Umbilical cord (tissue), 2 donors: Measurements from ENCODE around the gene GALK1. TPM values are rescaled to one million over a fixed set of nuclear protein-coding genes. Genes with fewer than 3 reads are reported as not detected.

ENCODE experiments used
- DNase-seq: peaks from one replicate; pipeline ENCODE4 v3.0.0-alpha.2; 2015; ENCODE audit warnings: low spot score
- total RNA-seq: library from RNA; depleted of rRNA; stranded (reverse); fragments of >200 nt; gene quantifications from one replicate; pipeline ENCODE4 v1.2.3, GENCODE V29; 2014; ENCODE audit warnings: low replicate concordance; ENCODE audit not compliant: insufficient read depth

The GALK1 gene
- total RNA-seq, 1 donor from 2014 or later = 31.5 TPM

DNA sequence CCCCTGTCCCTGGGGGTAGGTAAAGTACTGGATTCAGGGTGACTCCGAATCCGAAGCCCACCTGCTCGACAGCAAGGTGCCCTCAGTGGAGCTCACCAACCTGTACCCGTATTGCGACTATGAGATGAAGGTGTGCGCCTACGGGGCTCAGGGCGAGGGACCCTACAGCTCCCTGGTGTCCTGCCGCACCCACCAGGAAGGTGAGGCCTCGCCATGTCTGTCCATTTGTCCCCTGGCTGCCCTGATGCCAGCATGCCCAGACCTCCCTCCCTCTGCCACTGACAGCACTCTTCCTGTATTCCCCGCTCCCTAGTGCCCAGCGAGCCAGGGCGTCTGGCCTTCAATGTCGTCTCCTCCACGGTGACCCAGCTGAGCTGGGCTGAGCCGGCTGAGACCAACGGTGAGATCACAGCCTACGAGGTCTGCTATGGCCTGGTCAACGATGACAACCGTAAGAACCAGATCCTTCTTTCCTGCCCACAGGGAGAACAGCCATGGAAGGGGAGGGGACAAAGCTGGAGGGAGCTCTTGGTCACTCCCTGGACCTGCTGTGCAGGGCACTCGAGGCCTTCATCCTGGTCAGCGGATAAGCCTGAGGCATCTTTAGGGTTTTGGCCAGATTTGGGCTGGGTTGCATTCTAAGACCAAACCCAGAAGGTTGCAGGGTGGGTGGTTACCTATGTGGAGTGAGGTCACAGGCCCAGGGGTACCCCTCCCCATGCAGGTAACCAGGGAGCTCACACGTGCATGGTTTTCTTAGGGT lies 14.2 kb downstream of the GALK1 start:
- DNase-seq = no peak

DNA sequence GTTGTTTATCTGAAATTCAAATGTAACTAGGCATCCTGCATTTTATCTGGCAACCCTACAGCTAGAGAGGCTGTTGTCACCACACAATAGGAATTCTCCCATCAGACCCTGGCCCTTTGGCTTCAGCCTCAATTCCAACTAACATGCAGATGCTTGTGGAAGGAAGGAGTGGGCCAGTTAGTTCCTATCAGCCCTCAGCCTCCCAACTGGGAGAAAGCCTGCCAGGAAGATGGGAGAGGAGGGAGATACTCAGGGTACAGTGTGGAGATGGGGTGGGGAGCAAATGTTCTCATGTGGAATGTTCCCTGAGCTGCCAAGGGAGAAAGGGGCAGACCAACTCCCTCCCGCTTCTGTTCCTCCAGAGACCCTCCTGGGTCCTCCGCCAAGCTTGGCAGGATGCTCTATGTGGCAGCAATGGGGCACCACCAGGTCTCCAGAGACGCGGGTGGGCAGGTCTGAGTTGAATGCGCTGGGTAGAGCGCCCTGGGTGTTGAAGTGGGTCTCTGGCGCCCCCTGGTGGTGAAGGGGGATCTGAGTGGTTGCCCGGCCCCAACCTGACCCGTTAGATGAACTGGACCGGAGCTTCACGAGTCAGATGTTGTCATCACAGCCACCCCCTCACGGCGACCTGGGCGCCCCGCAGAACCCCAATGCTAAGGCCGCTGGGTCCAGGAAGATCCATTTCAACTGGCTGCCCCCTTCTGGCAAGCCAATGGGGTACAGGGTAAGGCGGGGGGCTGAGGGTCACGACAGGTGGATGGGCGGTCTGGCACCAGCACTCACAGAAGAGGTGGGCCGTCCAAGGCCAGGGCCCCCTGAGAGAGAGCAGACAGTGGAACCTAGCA lies 15.2 kb downstream of the GALK1 start:
- peak; percentile 73 for DNase-seq

DNA sequence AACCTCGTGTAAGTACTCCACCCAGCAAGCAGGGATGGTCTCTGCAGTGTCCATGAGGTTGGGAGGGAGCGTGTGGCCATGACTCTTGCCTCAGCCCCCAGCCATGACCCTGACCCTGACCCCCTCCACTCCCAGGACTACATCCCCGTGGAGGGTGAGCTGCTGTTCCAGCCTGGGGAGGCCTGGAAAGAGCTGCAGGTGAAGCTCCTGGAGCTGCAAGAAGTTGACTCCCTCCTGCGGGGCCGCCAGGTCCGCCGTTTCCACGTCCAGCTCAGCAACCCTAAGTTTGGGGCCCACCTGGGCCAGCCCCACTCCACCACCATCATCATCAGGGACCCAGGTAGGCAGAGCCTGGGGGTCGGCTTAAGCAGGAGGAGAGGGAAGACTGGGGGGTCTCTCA lies 16.3 kb downstream of the GALK1 start:
- DNase-seq = no peak

DNA sequence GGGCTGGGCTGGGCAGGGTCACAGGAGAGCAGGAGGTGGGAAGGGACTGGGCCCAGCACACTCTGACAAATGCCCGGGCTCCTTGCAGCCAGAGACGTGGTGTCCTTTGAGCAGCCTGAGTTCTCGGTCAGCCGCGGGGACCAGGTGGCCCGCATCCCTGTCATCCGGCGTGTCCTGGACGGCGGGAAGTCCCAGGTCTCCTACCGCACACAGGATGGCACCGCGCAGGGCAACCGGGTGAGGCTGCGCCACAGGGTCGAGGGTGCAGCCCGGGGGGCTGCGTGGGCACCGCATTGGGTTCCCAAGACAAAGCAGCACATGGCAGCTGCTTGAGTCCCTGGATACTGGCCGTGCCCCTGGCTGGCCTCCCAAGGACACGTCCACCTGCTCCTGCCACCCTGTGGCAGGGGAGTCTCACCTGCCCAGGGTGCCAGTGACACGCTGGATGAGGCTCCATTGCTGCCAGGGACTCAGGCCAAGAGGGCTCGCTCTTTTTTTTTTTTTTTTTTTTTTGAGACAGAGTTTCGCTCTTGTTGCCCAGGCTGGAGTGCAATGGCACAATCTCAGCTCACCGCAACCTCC lies 21.3 kb downstream of the GALK1 start:
- no peak for DNase-seq

DNA sequence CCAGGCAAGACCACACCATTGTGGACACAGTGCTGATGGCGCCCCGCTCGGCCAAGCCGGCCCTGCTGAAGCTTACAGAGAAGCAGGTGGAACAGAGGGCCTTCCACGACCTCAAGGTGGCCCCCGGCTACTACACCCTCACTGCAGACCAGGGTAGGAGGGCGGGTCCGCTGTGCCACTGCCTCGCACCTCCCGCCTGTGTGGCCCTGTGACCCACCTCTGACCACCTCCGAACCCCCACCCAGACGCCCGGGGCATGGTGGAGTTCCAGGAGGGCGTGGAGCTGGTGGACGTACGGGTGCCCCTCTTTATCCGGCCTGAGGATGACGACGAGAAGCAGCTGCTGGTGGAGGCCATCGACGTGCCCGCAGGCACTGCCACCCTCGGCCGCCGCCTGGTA lies 22.7 kb downstream of the GALK1 start:
- DNase-seq = no peak

DNA sequence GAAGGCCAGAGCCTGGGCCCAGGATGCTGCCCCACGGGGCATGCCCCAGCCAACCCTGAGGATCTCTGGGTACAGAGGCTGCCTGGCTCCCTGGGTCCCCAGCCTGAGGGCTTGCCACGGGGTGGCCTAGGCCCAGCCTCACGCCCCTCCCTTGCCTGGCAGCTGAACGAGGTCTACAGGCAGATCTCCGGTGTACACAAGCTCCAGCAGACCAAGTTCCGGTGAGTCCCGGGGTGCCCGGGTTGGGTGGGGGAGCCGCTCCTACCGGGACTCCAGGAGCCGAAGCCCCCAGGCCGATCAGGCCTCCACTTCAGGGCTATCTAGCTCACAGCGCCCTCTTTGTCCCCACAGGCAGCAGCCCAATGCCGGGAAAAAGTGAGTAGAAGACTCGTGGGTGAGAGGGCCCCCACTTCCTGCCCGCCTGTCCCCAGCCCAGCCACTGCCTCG lies 24.3 kb downstream of the GALK1 start:
- DNase-seq = no peak

DNA sequence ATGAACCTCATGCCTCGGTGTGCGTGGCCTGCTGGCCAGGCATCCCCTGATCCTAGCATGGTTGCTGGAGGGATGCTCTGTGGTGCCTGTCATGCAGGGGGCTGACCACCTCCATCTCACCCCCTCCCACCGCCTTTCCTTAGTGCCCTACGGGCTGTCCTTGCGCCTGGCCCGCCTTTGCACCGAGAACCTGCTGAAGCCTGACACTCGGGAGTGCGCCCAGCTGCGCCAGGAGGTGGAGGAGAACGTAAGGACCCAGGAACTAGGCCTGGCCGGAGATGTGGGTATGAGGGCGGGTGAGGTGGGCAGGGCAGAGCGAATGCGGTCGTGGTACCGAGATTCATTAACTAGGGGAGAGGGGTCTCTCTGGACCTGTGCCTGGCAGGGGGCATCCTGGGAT lies 24.8 kb downstream of the GALK1 start:
- DNase-seq = no peak

DNA sequence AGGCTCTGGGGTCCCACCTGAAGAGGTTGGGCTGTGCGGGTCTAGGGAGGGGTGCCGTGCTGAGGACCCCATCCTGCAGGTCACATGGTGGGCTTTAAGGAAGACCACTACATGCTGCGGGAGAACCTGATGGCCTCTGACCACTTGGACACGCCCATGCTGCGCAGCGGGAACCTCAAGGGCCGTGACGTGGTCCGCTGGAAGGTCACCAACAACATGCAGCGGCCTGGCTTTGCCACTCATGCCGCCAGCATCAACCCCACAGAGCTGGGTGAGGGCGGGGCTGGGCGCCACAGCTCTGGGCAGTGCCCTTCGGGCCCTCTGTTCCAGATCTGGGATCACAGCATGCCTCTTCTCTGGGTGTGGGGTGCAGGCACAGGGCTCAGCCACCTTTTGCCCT lies 25.2 kb downstream of the GALK1 start:
- DNase-seq = no peak

DNA sequence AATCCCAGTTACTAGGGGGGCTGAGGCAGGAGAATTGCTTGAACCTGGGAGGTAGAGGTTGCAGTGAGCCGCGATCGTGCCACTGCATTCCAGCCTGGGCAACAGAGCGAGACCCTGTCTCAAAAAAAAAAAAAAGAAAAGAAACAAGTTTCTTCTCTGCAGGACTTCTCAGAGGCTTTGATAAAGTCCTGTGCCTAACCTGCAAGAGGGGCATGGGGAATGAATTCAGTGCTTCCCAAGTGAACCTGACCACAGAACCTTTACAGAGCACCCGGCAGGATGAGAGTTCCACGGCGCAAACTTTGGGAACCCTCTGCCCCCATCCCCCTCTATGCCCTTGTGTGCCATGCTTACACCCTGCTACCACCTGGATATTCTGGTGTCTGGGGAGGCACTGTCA lies 25.8 kb downstream of the GALK1 start:
- DNase-seq = no peak

DNA sequence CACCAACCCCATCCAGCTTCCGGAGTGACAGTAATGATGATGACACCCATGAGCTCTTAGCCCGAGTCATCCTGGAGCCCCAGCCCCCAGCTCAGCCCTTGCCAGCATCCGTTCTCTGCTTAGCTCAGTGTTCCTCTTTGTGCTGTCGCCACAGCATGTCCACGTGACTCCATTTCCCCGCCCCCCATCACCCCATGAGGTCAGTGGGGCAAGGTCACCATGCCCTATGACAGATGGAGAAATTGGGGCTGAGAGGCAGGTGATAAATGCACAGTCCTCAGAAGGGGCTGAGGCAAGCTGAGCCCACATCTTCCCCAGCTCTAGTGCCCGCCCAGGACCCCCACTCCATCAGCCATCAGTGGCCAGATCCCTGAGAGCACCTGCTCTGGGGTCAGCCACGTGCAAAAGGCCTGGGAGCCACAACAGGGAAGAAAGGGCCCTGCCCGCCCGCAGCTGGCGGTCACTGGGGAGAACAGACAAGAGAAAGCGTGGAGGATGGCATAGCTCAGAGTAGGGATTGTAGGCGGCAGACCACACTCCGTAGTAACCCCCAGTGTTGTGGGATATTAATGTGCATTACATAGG lies 26.7 kb downstream of the GALK1 start:
- DNase-seq = no peak

DNA sequence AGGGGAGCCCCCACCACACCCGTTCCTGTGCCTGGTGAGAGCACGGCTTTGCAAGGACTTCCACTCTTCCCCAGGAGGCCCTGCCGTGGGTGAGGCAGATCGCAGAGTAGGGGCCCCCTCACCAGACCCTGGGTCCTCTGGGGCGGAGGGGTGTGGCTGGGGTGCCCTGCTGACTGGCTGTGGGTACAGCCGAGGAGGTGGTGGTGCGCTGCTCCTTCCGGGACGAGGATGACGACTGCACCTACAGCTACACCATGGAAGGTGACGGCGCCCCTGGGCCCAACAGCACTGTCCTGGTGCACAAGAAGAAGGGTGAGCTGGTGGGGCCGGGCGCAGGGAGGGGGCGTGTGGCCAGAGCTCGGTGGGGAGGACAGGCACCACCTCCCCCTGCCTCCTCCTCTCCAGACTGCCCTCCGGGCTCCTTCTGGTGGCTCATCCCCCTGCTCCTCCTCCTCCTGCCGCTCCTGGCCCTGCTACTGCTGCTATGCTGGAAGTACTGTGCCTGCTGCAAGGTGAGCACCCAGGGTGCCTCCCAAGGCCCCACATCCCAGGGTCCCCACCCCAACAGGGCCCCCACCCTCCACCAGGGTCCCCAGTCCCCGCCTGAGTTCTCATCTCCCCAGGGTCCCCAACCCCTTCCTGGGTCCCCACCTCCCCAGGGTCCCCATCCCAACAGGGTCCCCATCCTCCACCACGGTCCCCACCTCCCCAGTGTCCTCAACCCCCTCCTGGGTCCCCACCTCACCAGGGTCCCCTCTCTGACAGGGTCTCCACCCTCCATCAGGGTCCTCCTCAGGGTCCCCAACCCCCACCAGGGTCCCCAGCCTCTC lies 27.6 kb downstream of the GALK1 start:
- DNase-seq = no peak

DNA sequence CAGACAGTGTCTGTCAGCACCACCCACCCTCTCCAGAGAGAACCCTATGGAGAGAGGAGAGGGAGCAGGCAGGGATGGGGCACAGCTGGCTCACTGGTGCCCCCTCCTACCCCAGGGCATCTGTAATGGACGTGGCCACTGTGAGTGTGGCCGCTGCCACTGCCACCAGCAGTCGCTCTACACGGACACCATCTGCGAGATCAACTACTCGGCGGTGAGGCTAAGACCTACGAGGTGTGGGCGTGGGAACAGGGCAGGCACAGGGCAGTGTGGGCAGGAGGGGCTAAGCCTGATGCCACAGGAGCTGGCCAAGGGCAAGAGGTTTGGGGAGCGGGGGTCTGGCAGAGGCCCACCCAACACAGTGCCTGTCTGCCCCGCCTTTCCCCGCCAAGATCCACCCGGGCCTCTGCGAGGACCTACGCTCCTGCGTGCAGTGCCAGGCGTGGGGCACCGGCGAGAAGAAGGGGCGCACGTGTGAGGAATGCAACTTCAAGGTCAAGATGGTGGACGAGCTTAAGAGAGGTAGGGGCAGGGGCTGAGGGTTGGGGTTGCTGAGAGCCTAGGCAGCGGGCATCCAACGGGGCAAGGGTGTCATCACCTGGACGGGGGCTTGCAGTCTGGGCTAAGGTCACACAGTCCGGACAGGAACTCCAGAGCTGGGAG lies 28.7 kb downstream of the GALK1 start:
- no peak for DNase-seq

DNA sequence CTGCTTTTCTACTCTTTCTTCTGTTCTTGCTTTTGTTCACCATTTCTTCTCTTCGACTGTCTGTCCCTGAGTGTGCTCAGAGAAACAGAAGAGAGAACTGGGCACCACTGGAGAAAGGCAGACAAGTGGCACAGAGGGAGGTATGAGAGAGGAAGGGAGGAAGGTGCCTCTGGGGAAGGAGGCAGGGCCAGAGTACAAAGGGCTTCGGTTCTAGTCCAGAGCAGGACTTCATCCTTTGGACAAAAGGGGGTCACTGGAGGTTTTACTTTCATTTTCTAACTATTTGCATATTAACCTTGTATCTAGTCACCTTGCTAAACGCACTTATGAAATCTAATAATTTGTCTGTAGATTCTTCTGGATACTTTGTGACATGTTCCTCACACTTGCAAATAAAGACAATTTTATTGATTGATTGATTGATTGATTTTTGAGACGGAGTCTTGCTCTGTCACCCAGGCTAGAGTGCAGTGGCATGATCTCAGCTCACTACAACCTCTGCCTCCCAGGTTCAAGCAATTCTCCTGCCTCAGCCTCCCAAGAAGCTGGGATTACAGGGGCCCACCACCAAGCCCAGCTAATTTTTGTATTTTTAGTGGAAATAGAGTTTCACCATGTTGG lies 30.2 kb downstream of the GALK1 start:
- no peak for DNase-seq

DNA sequence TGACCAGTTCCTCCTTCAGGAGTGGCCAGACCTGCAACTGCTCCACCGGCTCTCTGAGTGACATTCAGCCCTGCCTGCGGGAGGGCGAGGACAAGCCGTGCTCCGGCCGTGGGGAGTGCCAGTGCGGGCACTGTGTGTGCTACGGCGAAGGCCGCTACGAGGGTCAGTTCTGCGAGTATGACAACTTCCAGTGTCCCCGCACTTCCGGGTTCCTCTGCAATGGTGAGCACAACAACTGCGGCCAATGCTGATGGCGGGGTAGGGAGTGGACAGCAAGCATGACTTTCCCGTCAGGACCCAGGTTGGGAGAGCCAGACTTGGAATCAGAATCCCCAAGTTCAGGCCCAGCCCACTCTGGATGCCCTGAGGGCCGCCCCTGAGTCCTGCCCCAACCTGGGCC lies 31.5 kb downstream of the GALK1 start:
- no peak for DNase-seq

DNA sequence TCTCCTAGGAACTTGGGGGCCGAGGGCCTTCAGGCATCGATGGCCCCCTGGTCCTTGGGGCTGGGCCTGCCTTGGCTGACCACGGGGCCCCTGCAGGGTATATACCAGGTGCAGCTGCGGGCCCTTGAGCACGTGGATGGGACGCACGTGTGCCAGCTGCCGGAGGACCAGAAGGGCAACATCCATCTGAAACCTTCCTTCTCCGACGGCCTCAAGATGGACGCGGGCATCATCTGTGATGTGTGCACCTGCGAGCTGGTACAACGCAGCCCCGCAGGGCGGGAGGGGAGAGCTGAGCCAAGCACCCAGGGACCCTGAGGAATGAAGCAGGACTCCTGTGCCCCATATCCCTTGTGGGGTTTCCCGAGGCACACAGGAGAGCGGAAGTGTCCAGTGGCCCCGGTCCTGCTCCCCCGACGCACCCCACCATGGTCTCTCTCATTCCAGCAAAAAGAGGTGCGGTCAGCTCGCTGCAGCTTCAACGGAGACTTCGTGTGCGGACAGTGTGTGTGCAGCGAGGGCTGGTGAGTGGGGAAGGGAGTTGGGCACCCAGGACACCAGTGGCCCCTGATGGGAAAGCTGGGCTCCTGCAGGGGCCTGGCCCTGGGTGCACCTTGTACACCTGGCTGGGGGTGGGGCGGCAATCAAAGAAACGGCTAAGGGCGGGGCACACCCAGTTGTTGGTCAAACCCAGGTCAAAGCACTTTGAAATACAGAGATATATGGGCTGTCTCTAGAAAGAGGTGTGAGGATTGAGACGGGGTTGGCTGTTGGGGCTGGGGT lies 33.1 kb downstream of the GALK1 start:
- DNase-seq = no peak

DNA sequence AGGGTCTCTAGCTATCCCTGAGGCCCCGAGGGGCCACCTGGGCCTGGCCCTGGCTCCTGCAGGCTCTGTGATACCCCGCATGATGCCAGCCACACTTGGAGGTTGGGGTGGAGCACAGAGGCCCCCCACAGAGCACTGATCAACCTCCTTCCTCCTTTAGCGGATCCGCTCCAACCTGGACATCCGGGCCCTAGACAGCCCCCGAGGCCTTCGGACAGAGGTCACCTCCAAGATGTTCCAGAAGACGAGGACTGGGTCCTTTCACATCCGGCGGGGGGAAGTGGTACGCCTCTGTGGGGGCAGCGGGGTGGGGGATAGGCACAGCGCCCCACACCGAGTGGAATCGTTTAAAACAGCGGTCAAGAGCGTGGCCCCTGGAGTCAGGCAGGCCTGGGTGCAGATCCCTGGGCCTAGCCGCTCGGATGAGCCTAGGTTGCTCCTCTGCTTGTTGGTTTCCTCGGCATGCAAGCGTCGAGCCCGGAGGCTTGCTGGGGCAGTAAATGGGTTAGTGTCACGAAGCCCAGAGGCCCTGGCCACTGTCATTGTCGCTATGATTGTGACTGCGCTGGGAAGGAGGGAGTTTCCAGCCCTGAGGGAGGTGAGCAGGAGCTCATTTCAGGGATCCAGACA lies 33.8 kb downstream of the GALK1 start:
- DNase-seq = no peak

DNA sequence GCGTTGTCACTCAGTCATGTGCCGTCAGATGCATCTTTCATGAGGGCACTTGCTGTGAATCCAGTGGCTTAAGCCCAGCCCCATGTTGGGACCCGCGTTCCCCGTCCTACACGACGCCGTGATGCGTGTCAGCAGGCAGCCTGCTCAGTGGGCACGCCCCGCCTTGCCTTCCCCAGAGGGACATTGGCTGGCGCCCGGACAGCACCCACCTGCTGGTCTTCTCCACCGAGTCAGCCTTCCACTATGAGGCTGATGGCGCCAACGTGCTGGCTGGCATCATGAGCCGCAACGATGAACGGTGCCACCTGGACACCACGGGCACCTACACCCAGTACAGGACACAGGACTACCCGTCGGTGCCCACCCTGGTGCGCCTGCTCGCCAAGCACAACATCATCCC lies 34.9 kb downstream of the GALK1 start:
- no peak for DNase-seq

DNA sequence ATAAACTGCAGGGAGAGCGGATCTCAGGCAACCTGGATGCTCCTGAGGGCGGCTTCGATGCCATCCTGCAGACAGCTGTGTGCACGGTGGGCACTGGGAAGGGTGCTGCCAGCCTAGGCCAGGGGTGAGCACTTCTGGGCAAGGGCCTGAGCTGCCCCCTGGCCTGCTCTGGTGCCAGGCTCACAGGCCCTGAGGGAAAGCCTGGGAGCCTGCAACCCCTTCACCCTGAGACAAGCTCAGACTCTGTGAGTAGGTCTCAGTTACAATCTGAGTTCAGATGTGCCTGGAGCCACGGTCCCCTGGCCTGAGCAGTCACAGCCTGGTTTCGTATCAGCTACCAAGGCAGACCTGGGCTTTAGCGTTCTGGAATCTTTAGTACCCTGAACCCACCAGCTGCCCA lies 35.6 kb downstream of the GALK1 start:
- no peak for DNase-seq

DNA sequence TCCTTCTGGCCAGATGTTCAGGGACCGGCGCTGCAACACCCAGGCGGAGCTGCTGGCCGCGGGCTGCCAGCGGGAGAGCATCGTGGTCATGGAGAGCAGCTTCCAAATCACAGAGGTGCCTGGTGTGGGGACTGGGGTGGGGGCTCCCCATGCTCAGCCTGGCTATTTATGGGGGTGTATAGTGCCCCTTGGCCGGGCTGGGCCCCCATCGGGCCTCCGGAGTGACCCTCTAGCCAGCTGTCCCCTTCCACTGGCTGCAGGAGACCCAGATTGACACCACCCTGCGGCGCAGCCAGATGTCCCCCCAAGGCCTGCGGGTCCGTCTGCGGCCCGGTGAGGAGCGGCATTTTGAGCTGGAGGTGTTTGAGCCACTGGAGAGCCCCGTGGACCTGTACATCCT lies 37.6 kb downstream of the GALK1 start:
- DNase-seq = no peak
